MM.1S (cell line): ENCODE data around the gene ARHGEF18.

Experiments
- DNase-seq: peaks from one replicate; pipeline ENCODE4 v3.0.0-alpha.2; 2015
- H2AFZ ChIP-seq: fragments of 300-600 bp; sonication (generic); 2 replicates; pipeline ENCODE4 v1.6.0; 2016; ENCODE audit warnings: antibody characterized with exemption, low read length
- H3F3A ChIP-seq: fragments of 300-600 bp; sonication (generic); 2 replicates; pipeline ENCODE4 v1.6.1; 2016; ENCODE audit warnings: mild to moderate bottlenecking, antibody characterized with exemption, low read length, moderate library complexity, mixed read lengths; ENCODE audit not compliant: insufficient read depth
- H3K27ac ChIP-seq: fragments of 300-600 bp; sonication (generic); 2 replicates; pipeline ENCODE4 v1.5.1; 2016; ENCODE audit warnings: mild to moderate bottlenecking, low read length
- H3K27me3 ChIP-seq: fragments of 300-600 bp; sonication (generic); replicated peaks from 2 replicates; pipeline ENCODE4 v1.6.0; 2016; ENCODE audit warnings: low read length; ENCODE audit not compliant: insufficient read depth
- H3K36me3 ChIP-seq: fragments of 300-600 bp; sonication (generic); replicated peaks from 2 replicates; pipeline ENCODE4 v1.6.1; 2016; ENCODE audit warnings: mild to moderate bottlenecking, low read length, mixed read lengths; ENCODE audit not compliant: insufficient read depth
- H3K4me1 ChIP-seq: fragments of 300-600 bp; sonication (generic); 2 replicates; pipeline ENCODE4 v1.6.1; 2016; ENCODE audit warnings: low read length, mixed read lengths
- H3K4me2 ChIP-seq: fragments of 300-600 bp; sonication (generic); 2 replicates; pipeline ENCODE4 v1.6.0; 2016; ENCODE audit warnings: low read depth, low read length
- H3K4me3 ChIP-seq: fragments of 300-600 bp; sonication (generic); 2 replicates; pipeline ENCODE4 v1.5.1; 2016; ENCODE audit warnings: low read length, mixed read lengths
- H3K79me2 ChIP-seq: fragments of 300-600 bp; sonication (generic); 2 replicates; pipeline ENCODE4 v1.6.1; 2016; ENCODE audit warnings: mixed run types, low read length, mixed read lengths
- H3K9ac ChIP-seq: fragments of 300-600 bp; sonication (generic); 2 replicates; pipeline ENCODE4 v1.6.1; 2016; ENCODE audit warnings: low read length, mixed read lengths
- H3K9me2 ChIP-seq: fragments of 300-600 bp; sonication (generic); replicated peaks from 2 replicates; pipeline ENCODE4 v1.6.1; 2016; ENCODE audit warnings: mild to moderate bottlenecking, low read length, mixed read lengths; ENCODE audit not compliant: insufficient read depth
- H3K9me3 ChIP-seq: fragments of 300-600 bp; sonication (generic); replicated peaks from 2 replicates; pipeline ENCODE4 v1.6.1; 2016; ENCODE audit warnings: mild to moderate bottlenecking, low read length, mixed read lengths; ENCODE audit not compliant: insufficient read depth
- H4K20me1 ChIP-seq: fragments of 300-600 bp; sonication (generic); 2 replicates; pipeline ENCODE4 v1.6.1; 2016; ENCODE audit warnings: mild to moderate bottlenecking, low read length, moderate library complexity, mixed read lengths; ENCODE audit not compliant: insufficient read depth
- EZH2 ChIP-seq: fragments of 300-600 bp; sonication (generic); optimal IDR thresholded peaks from 2 replicates; pipeline ENCODE3; 2017; ENCODE audit warnings: low read depth, mild to moderate bottlenecking, antibody characterized with exemption, low read length, mixed read lengths
- EZH2phosphoT487 ChIP-seq: fragments of 300-600 bp; sonication (generic); IDR thresholded peaks from 2 replicates; pipeline ENCODE4 v1.6.1; 2018; ENCODE audit warnings: antibody characterized with exemption, low read length
- TF ChIP-seq, protein P1 (sequence below): fragments of 300-600 bp; sonication (generic); IDR thresholded peaks from 2 replicates; pipeline ENCODE4 v1.5.1; 2016; ENCODE audit warnings: antibody characterized with exemption, low read length, mixed read lengths

ARHGEF18 gene

DNA sequence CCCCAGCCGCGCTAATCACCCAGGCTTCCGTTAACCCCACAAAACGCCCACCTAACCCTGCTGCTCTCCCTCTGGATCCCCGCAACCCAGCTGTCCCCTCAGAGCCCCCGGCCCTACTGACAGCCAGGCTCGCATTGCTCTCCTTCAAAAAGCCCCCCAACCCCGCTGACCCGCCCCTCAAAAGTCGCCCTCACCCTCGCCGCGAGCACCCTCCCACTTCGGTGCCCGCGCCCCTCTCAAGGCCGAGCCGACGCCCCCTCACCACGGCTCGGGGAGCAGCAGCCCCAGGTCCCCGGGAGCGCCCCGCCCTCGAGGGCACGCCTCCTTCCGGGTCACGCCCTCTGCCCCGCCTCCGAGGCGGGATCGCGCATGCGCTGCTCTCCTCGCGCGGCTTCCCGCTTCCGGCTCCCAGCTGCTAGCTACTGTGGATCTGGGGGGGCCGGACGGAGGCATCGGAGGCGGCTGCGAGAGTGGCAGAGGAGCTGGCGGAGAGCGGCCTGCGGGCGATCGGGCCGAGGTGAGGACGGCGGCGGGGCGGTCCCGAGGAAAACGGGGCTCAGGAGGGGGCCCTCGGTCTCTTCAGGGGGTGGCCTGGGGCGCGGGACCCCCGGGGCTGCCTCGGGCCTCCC is 46.1 kb downstream of the ARHGEF18 start:
- no peaks in the 10 kb centered on the region for H3F3A ChIP-seq
- no peaks in the 10 kb centered on the region for H3K27me3 ChIP-seq
- H3K27ac ChIP-seq = no peak overlapping the region
- no peaks in the 10 kb centered on the region for H3K9me2 ChIP-seq
- H3K9ac ChIP-seq = peak overlapping the region; percentile 74
- peak overlapping the region; percentile 84 for H3K4me3 ChIP-seq
- H3K4me1 ChIP-seq = peaks cover 5% of the 10 kb centered on the region; the same call in 1 of the 2 replicates
- H3K4me2 ChIP-seq = peak overlapping the region; percentile 89
- H3K79me2 ChIP-seq = peaks cover 46% of the 10 kb centered on the region
- H2AFZ ChIP-seq = peak overlapping the region; percentile 72
- H3K36me3 ChIP-seq = no peaks in the 10 kb centered on the region
- no peaks in the 10 kb centered on the region for H3K9me3 ChIP-seq
- DNase-seq = peak; percentile 91
- H4K20me1 ChIP-seq = no peaks in the 10 kb centered on the region
- TF ChIP-seq, protein P1, sequence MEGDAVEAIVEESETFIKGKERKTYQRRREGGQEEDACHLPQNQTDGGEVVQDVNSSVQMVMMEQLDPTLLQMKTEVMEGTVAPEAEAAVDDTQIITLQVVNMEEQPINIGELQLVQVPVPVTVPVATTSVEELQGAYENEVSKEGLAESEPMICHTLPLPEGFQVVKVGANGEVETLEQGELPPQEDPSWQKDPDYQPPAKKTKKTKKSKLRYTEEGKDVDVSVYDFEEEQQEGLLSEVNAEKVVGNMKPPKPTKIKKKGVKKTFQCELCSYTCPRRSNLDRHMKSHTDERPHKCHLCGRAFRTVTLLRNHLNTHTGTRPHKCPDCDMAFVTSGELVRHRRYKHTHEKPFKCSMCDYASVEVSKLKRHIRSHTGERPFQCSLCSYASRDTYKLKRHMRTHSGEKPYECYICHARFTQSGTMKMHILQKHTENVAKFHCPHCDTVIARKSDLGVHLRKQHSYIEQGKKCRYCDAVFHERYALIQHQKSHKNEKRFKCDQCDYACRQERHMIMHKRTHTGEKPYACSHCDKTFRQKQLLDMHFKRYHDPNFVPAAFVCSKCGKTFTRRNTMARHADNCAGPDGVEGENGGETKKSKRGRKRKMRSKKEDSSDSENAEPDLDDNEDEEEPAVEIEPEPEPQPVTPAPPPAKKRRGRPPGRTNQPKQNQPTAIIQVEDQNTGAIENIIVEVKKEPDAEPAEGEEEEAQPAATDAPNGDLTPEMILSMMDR = no peak
- TF ChIP-seq EZH2 (no peak), EZH2phosphoT487 (no peak)

- H2AFZ ChIP-seq = peak overlapping the region; percentile 72
- peaks cover 5% of the 10 kb centered on the region; the same call in 1 of the 2 replicates for H3K4me1 ChIP-seq
- H3F3A ChIP-seq = no peaks in the 10 kb centered on the region
- H3K4me2 ChIP-seq = peak overlapping the region; percentile 89
- no peaks in the 10 kb centered on the region for H3K9me3 ChIP-seq
- no peaks in the 10 kb centered on the region for H3K36me3 ChIP-seq
- no peaks in the 10 kb centered on the region for H3K9me2 ChIP-seq
- H4K20me1 ChIP-seq = no peaks in the 10 kb centered on the region
- no peaks in the 10 kb centered on the region for H3K27me3 ChIP-seq
- H3K9ac ChIP-seq = peak overlapping the region; percentile 74
- H3K4me3 ChIP-seq = peak overlapping the region; percentile 84
- TF ChIP-seq EZH2 (no peak), EZH2phosphoT487 (no peak)
- TF ChIP-seq, protein P1 = no peak
- H3K79me2 ChIP-seq = peaks cover 52% of the 10 kb centered on the region
- DNase-seq = peak; percentile 18
- H3K27ac ChIP-seq = no peak overlapping the region
These were observed 46.8 kb downstream of the ARHGEF18 start for GRCh38 chr19:7395360-7396066.

- Histone ChIP-seq H3K4me3 (no peak overlapping the region), H3K79me2 (peaks cover 74% of the 10 kb centered on the region), H3K4me1 (peaks cover 5% of the 10 kb centered on the region; the same call in 1 of the 2 replicates), H3F3A (no peaks in the 10 kb centered on the region), H3K4me2 (no peak overlapping the region), H2AFZ (no peak overlapping the region), H3K9me3 (no peaks in the 10 kb centered on the region), H3K27me3 (no peaks in the 10 kb centered on the region), H4K20me1 (0 out of 2 replicates have a peak, but pooled peaks cover 3% of the 10 kb centered on the region), H3K27ac (no peak overlapping the region), H3K36me3 (peaks cover 3% of the 10 kb centered on the region; the same call in 1 of the 2 replicates), H3K9ac (no peak overlapping the region), H3K9me2 (no peaks in the 10 kb centered on the region)
- DNase-seq = no peak
- TF ChIP-seq EZH2 (no peak), EZH2phosphoT487 (no peak)
- TF ChIP-seq, protein P1 = no peak
These were observed 49.0 kb downstream of the ARHGEF18 start for GRCh38 chr19:7397687-7398086.
